Psoas muscle (tissue), 8 donors: ENCODE results near the gene LRTM2. TPM values are rescaled to one million over a fixed set of nuclear protein-coding genes. Genes with fewer than 3 reads are reported as not detected.
A peak's percentile ranks its signal among the peaks of the same experiment; 100 is the strongest.

Experiments
- ATAC-seq, 4 donors: fragments of 200-7000 bp; cut with Tn5 transposase; one replicate each; pipeline ENCODE4 v1.9.1; 2020; ENCODE audit warnings: moderate library complexity in 3 of 4, mild to moderate bottlenecking in 2 of 4
- DNase-seq, 2 donors: peaks; one replicate each; pipeline ENCODE4 v3.0.0-alpha.2; 2020
- H3K27ac ChIP-seq: fragments of 200-600 bp; one replicate; pipeline ENCODE4 v1.8.0; 2022
- H3K27me3 ChIP-seq, 3 donors: fragments of 200-600 bp in 1 of 3; one replicate each; pipeline versions ENCODE4 v1.6.1 to v1.8.0; 2013 to 2022; ENCODE audit warnings: low read length in 2 of 3, mild to moderate bottlenecking in 2 of 3, moderate library complexity in 1 of 3; ENCODE audit not compliant: insufficient read depth in 3 of 3
- H3K36me3 ChIP-seq, 2 donors: fragments of 200-600 bp in 1 of 2; one replicate each; pipeline versions ENCODE4 v1.6.1 to v1.8.0; 2013 to 2022; ENCODE audit warnings: low read depth in 1 of 2, mild to moderate bottlenecking in 1 of 2, moderate library complexity in 1 of 2; ENCODE audit not compliant: insufficient read depth in 1 of 2
- H3K4me1 ChIP-seq: fragments of 200-600 bp; one replicate; pipeline ENCODE4 v1.8.0; 2022
- H3K4me3 ChIP-seq: fragments of 200-600 bp; one replicate; pipeline ENCODE4 v1.8.0; 2022; ENCODE audit warnings: mild to moderate bottlenecking
- H3K9me3 ChIP-seq: fragments of 200-600 bp; one replicate; pipeline ENCODE4 v1.8.0; 2022
- WGBS, 3 donors: extraction: QIAGEN DNeasy Blood & Tissue Kit; methylation state at CpG; one replicate each; pipeline versions ENCODE4 v1.1.6 to v1.1.7; 2013; 5-methylcytosine and 5-hydroxymethylcytosine counted together
- intact Hi-C, 2 donors: fragments of 100-400 bp; cut with DNase I; formaldehyde crosslinking; loops; one replicate each; pipeline versions ENCODE4 v1.11.0 to v1.14.2; 2022
- polyA plus RNA-seq, 3 donors: library from polyadenylated mRNA; stranded (reverse); fragments of 200-250 nt; gene quantifications; one replicate each; pipeline ENCODE4 v1.2.3, GENCODE V29; 2013
- total RNA-seq, 4 donors: library from RNA; stranded (reverse); fragmentation: NEBNext Ultra II Directional in 2 of 4; extraction: Animal tissue kit (Norgen Biotek cat#: 25700) in 2 of 4; gene quantifications; one replicate each; pipeline versions ENCODE4 v1.2.1 to v1.2.4, GENCODE V29; 2021 to 2023
- TF ChIP-seq, protein P1 (sequence below): fragments of 200-600 bp; IDR thresholded peaks from one replicate; pipeline ENCODE4 v1.8.0; 2022; ENCODE audit warnings: antibody characterized with exemption
- donor health status: healthy with polysubstance abuse.
- donor health status: DM: no; HTN: no; CAD: no; lungs with moderate emphysema.
- donor health status: Bipolar disorder and iron deficiency.
- donor health status: healthy.
- donor health status: DM: yes; HTN: yes; CAD: no.
- donor health status: DM: no; HTN: no; CAD: no.
- donor health status: DM: no; HTN: no; CAD: no.
- donor health status: DM: yes; HTN: yes; CAD: no.

LRTM2 gene
- total and polyA plus RNA-seq, 7 donors, result not detected

DNA sequence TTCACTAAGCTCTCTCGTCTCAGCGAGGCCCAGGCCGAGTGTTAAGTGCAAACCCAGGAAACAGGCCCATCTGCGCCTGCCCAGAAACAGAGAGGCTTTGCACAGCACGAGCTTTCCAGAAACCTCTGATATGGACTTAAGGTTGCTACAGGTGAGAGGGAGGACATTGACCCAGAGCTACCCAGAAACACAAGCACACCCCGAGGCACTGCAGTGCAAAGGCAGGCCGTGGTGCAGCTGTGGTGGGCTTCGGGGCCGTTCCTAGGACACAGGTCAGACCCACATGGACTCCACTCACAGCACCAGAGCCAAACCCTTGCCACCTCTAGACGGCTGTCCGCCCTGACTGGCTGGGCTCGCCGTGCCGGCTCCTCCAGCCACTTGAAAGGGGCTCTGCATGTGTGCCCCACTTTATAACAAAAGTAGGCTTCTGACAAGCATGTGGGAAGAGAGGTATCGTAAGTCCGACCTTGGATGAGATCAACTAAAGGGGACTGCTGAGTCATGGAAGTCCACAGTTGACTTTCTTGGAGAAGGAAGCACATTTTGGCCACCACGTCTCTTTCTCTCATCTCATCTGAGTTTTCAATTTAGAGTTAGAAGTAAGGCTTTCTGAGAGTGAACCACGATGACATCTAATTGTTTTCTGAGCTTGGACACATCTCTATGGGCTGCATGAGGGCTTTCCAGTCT is 59.9 kb downstream of the LRTM2 start:
- WGBS, 3 donors, result 85 to 88% (median 86%) methylated on average over 18 of the region's 18 CpGs
- Histone ChIP-seq H3K9me3 (no peaks in the 10 kb centered on the region), H3K36me3 (no peaks in the 10 kb centered on the region), H3K4me3 (no peak overlapping the region), H3K27me3 (no peaks in the 10 kb centered on the region), H3K4me1 (no peaks in the 10 kb centered on the region), H3K27ac (no peak overlapping the region)
- intact Hi-C loops, result no loop called here
- ATAC-seq (no peak), DNase-seq (peak in 1 of 2 donors; percentile 30)
- TF ChIP-seq, protein P1, sequence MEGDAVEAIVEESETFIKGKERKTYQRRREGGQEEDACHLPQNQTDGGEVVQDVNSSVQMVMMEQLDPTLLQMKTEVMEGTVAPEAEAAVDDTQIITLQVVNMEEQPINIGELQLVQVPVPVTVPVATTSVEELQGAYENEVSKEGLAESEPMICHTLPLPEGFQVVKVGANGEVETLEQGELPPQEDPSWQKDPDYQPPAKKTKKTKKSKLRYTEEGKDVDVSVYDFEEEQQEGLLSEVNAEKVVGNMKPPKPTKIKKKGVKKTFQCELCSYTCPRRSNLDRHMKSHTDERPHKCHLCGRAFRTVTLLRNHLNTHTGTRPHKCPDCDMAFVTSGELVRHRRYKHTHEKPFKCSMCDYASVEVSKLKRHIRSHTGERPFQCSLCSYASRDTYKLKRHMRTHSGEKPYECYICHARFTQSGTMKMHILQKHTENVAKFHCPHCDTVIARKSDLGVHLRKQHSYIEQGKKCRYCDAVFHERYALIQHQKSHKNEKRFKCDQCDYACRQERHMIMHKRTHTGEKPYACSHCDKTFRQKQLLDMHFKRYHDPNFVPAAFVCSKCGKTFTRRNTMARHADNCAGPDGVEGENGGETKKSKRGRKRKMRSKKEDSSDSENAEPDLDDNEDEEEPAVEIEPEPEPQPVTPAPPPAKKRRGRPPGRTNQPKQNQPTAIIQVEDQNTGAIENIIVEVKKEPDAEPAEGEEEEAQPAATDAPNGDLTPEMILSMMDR, result no peak

DNA sequence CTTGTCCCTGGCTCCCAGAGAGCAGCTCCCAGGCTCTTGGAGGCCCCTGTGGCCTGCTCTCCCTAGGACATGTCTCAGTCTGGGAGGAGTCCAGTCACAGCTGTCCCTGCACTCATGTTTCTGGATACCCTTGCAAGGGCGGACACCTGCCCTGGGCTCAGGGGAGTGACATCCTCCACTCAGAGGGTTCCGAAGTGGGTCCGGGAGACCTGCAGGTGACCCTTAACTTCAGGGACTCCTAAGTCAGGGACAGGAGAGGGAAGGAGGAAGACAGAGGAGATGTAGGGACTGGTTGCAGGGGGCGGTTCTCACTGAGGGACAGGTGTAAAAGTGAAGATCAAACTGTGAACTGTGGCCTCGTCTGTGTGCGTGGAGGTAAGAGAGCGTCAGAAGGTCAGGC is 60.5 kb downstream of the LRTM2 start:
- H3K36me3 ChIP-seq, result no peaks in the 10 kb centered on the region
- no peak overlapping the region for H3K27ac ChIP-seq
- ATAC-seq (no peak), DNase-seq (no peak)
- H3K9me3 ChIP-seq, result no peaks in the 10 kb centered on the region
- H3K27me3 ChIP-seq, result no peaks in the 10 kb centered on the region
- no peaks in the 10 kb centered on the region for H3K4me1 ChIP-seq
- TF ChIP-seq, protein P1, result no peak
- 90 to 98% (median 93%) methylated on average over 7 of the region's 7 CpGs for WGBS, 3 donors
- intact Hi-C loops, result no loop called here
- H3K4me3 ChIP-seq, result no peak overlapping the region

DNA sequence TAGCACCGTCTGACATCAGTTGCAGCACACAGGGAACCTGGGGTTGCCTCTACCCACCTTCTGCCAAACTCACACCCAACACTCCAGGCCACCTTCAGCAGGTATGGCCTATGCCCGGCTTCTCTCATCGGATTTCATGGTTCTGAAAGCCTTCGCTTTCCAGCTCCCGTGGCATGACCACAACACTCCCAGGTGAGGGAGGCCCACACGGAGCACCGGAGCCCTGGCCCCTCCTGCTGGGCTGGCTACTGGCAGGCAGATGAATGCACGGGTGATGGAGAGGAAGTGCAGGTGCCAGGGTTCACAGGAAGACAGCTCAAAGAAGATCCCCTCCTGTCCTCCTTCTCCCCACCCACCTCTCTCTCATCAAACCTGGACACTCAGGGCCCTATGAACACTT is 60.9 kb downstream of the LRTM2 start:
- DNase-seq (no peak), ATAC-seq (no peak)
- intact Hi-C loops, result no loop called here
- Histone ChIP-seq H3K4me3 (no peak overlapping the region), H3K27ac (no peak overlapping the region), H3K27me3 (no peaks in the 10 kb centered on the region), H3K9me3 (no peaks in the 10 kb centered on the region), H3K36me3 (no peaks in the 10 kb centered on the region), H3K4me1 (no peaks in the 10 kb centered on the region)
- TF ChIP-seq, protein P1, result no peak
- WGBS, 3 donors, result 71 to 87% (median 76%) methylated on average over 8 of the region's 8 CpGs

DNA sequence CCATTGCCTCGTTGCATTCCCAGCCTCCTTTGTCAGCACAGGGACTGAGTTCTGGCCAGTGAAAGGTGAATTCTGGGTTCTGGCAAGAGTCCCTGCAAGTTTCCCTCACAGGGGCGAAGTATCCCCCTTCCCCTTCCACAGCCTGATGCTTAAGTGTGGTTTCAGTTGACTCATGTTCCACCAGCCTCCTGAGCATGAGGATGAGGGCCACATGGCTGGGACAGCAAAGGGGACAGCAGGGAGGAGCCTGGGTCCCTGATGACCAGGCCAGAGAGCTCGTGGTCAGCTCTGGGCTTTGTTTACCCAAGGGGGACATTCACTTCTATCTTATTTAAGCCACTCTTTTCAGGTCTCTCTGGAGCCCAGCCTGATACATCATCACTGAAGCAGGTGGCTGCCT is 61.6 kb downstream of the LRTM2 start:
- H3K36me3 ChIP-seq, result no peaks in the 10 kb centered on the region
- H3K4me3 ChIP-seq, result no peak overlapping the region
- no peak for DNase-seq
- H3K27me3 ChIP-seq, result no peaks in the 10 kb centered on the region
- H3K27ac ChIP-seq, result no peak overlapping the region
- no peaks in the 10 kb centered on the region for H3K9me3 ChIP-seq
- TF ChIP-seq, protein P1, result no peak
- ATAC-seq, result no peak
- WGBS, 3 donors, result 53 to 58% (median 55%) methylated on average over 3 of the region's 3 CpGs
- H3K4me1 ChIP-seq, result no peaks in the 10 kb centered on the region
- intact Hi-C loops, result no loop called here

DNA sequence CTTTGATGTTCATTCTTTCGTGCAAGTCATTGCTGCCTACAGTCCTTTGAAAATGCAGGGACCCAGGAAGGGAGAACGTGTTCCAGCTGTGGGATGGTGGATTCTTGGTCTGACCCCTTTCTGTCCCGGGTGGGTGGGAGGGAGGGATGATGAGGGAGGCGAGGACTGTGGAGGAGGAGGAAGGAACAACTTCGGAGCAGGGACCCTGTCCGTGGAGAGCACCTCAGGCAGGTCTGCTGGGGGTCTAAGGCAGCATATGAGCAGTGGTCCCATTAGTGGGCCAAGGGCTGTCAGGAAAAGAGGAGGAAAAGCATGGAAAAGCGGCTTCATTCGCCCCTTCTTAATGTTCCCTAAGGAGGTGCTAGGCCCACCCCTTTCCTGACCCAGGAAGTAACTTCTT is 62.0 kb downstream of the LRTM2 start:
- Histone ChIP-seq H3K9me3 (no peaks in the 10 kb centered on the region), H3K36me3 (no peaks in the 10 kb centered on the region), H3K27me3 (no peaks in the 10 kb centered on the region), H3K27ac (no peak overlapping the region), H3K4me3 (no peak overlapping the region), H3K4me1 (no peaks in the 10 kb centered on the region)
- TF ChIP-seq, protein P1, result no peak
- ATAC-seq, result no peak
- intact Hi-C loops, result no loop called here
- 80 to 81% (median 81%) methylated on average over 8 of the region's 8 CpGs for WGBS, 3 donors
- DNase-seq, result no peak
